WTC11 (cell line): ENCODE results near the gene LHX3. TPM values are rescaled to one million over a fixed set of nuclear protein-coding genes. Genes with fewer than 3 reads are reported as not detected.

Experiments
- ATAC-seq: fragments of 200-7000 bp; cut with Tn5 transposase; 2 replicates; pipeline ENCODE4 v1.10.0; 2021; ENCODE audit warnings: mild to moderate bottlenecking, moderate library complexity
- CTCF ChIA-PET: fragments of 300-600 bp; sonication (Branson Sonifier 250); formaldehyde crosslinking; loops from one replicate; lab custom pipeline; 2021; ENCODE audit warnings: antibody characterized with exemption; lab: Charles Lee
- POLR2A ChIA-PET: fragments of 350-600 bp; sonication (Branson Sonifier 250); formaldehyde crosslinking; loops from one replicate; lab custom pipeline; 2021; ENCODE audit warnings: antibody characterized with exemption; lab: Charles Lee
- DNase-seq: peaks from one replicate; pipeline ENCODE4 v3.0.0; 2021; ENCODE audit warnings: low spot score
- H3K27ac Mint-ChIP-seq: 2 replicates; pipeline ENCODE4 v1.8.0; 2021; ENCODE audit warnings: mixed read lengths
- H3K27me3 Mint-ChIP-seq: 2 replicates; pipeline ENCODE4 v1.8.0; 2021; ENCODE audit warnings: low read depth, mild to moderate bottlenecking, moderate library complexity, mixed read lengths
- H3K36me3 Mint-ChIP-seq: 2 replicates; pipeline ENCODE4 v1.8.0; 2021; ENCODE audit warnings: mixed read lengths
- H3K4me1 Mint-ChIP-seq: 2 replicates; pipeline ENCODE4 v1.8.0; 2022; ENCODE audit warnings: mixed read lengths
- H3K4me3 Mint-ChIP-seq: 2 replicates; pipeline ENCODE4 v1.8.0; 2021; ENCODE audit warnings: mild to moderate bottlenecking, moderate library complexity, mixed read lengths
- H3K9me3 Mint-ChIP-seq: 2 replicates; pipeline ENCODE4 v1.8.0; 2021; ENCODE audit warnings: mixed read lengths
- ARID4B ChIP-seq: sonication (generic); formaldehyde crosslinking; IDR thresholded peaks from 2 replicates; pipeline ENCODE4 v1.8.0; 2023; ENCODE audit warnings: missing genetic modification reagents, mild to moderate bottlenecking, borderline replicate concordance
- ATF1 ChIP-seq: sonication (generic); formaldehyde crosslinking; IDR thresholded peaks from 2 replicates; pipeline ENCODE4 v1.8.1; 2023; ENCODE audit warnings: mild to moderate bottlenecking, moderate library complexity, missing genetic modification reagents
- CBFB ChIP-seq: sonication (generic); formaldehyde crosslinking; IDR thresholded peaks from 2 replicates; pipeline ENCODE4 v1.8.1; 2022; ENCODE audit warnings: mild to moderate bottlenecking, low read depth, missing genetic modification reagents
- CREM ChIP-seq: sonication (generic); formaldehyde crosslinking; IDR thresholded peaks from 2 replicates; pipeline ENCODE4 v1.8.1; 2022; ENCODE audit warnings: mild to moderate bottlenecking, missing genetic modification reagents, moderate library complexity
- E2F4 ChIP-seq: sonication (generic); formaldehyde crosslinking; IDR thresholded peaks from 2 replicates; pipeline ENCODE4 v1.8.1; 2022; ENCODE audit warnings: low read depth, mild to moderate bottlenecking, moderate library complexity, missing genetic modification reagents, borderline replicate concordance
- FOXJ3 ChIP-seq: sonication (generic); formaldehyde crosslinking; IDR thresholded peaks from 2 replicates; pipeline ENCODE4 v1.9.0; 2021; ENCODE audit warnings: missing genetic modification reagents, mild to moderate bottlenecking, borderline replicate concordance
- FOXK1 ChIP-seq: sonication (generic); formaldehyde crosslinking; IDR thresholded peaks from 2 replicates; pipeline ENCODE4 v1.8.0; 2022; ENCODE audit warnings: mild to moderate bottlenecking, moderate library complexity, missing genetic modification reagents
- FOXP1 ChIP-seq: sonication (generic); formaldehyde crosslinking; IDR thresholded peaks from 2 replicates; pipeline ENCODE4 v1.8.0; 2022; ENCODE audit warnings: missing genetic modification reagents, mild to moderate bottlenecking, moderate library complexity, borderline replicate concordance
- KAT7 ChIP-seq: sonication (generic); formaldehyde crosslinking; IDR thresholded peaks from 2 replicates; pipeline ENCODE4 v1.8.1; 2023; ENCODE audit warnings: missing genetic modification reagents, mild to moderate bottlenecking, borderline replicate concordance
- NR1H2 ChIP-seq: sonication (generic); formaldehyde crosslinking; IDR thresholded peaks from 2 replicates; pipeline ENCODE4 v1.9.0; 2021; ENCODE audit warnings: mild to moderate bottlenecking, moderate library complexity, missing genetic modification reagents
- PRRX2 ChIP-seq: fragments of 250-450 bp; sonication (Bioruptor Pico); IDR thresholded peaks from 2 replicates; pipeline ENCODE4 v1.8.0; 2021; ENCODE audit warnings: mild to moderate bottlenecking
- SMAD3 ChIP-seq: sonication (generic); formaldehyde crosslinking; IDR thresholded peaks from 2 replicates; pipeline ENCODE4 v1.8.0; 2022; ENCODE audit warnings: missing genetic modification reagents, mild to moderate bottlenecking, borderline replicate concordance
- SMAD4 ChIP-seq: sonication (generic); formaldehyde crosslinking; IDR thresholded peaks from 2 replicates; pipeline ENCODE4 v1.8.0; 2022; ENCODE audit warnings: mild to moderate bottlenecking, missing genetic modification reagents
- SP1 ChIP-seq: sonication (generic); formaldehyde crosslinking; conservative IDR thresholded peaks from 2 replicates; pipeline ENCODE4 v1.8.1; 2022; ENCODE audit warnings: missing genetic modification reagents
- TEAD1 ChIP-seq: sonication (generic); formaldehyde crosslinking; IDR thresholded peaks from 2 replicates; pipeline ENCODE4 v1.8.0; 2022; ENCODE audit warnings: mild to moderate bottlenecking, missing genetic modification reagents
- TP53 ChIP-seq: sonication (generic); formaldehyde crosslinking; IDR thresholded peaks from 2 replicates; pipeline ENCODE4 v1.8.1; 2023; ENCODE audit warnings: mild to moderate bottlenecking, missing genetic modification reagents
- USF1 ChIP-seq: sonication (generic); formaldehyde crosslinking; IDR thresholded peaks from 2 replicates; pipeline ENCODE4 v1.8.0; 2022; ENCODE audit warnings: mild to moderate bottlenecking, missing genetic modification reagents
- ZNF138 ChIP-seq: sonication (generic); formaldehyde crosslinking; conservative IDR thresholded peaks from 2 replicates; pipeline ENCODE4 v1.8.1; 2022; ENCODE audit warnings: mild to moderate bottlenecking, moderate library complexity, missing genetic modification reagents
- ZNF219 ChIP-seq: sonication (generic); formaldehyde crosslinking; IDR thresholded peaks from 2 replicates; pipeline ENCODE4 v1.8.0; 2023; ENCODE audit warnings: missing genetic modification reagents, mild to moderate bottlenecking, borderline replicate concordance
- ZNF671 ChIP-seq: fragments of 250-450 bp; sonication (Bioruptor Pico); IDR thresholded peaks from 2 replicates; pipeline ENCODE4 v1.8.0; 2021; ENCODE audit warnings: mild to moderate bottlenecking
- total RNA-seq: library from RNA; stranded (reverse); gene quantifications from 3 replicates; pipeline ENCODE4 v1.2.3, GENCODE V29; 2021
- TF ChIP-seq, protein P1 (sequence below): sonication (generic); formaldehyde crosslinking; IDR thresholded peaks from 2 replicates; pipeline ENCODE4 v1.8.1; 2022; ENCODE audit warnings: low read depth, missing genetic modification reagents, borderline replicate concordance
- TF ChIP-seq, protein P2 (sequence below): sonication (generic); formaldehyde crosslinking; IDR thresholded peaks from 2 replicates; pipeline ENCODE4 v1.8.1; 2022; ENCODE audit warnings: missing genetic modification reagents, borderline replicate concordance
- TF ChIP-seq, protein P3 (sequence below): sonication (generic); formaldehyde crosslinking; IDR thresholded peaks from 2 replicates; pipeline ENCODE4 v1.8.1; 2022; ENCODE audit warnings: mild to moderate bottlenecking, missing genetic modification reagents, moderate library complexity, borderline replicate concordance
- TF ChIP-seq, protein P4 (sequence below): sonication (generic); formaldehyde crosslinking; conservative IDR thresholded peaks from 2 replicates; pipeline ENCODE4 v1.8.1; 2022; ENCODE audit warnings: mild to moderate bottlenecking, missing genetic modification reagents

Gene LHX3
- total RNA-seq, 1 experiment from 2014 or later, result not detected

- no peak for ATAC-seq
- DNase-seq, result no peak
- ChIA-PET POLR2A (no interaction called here), CTCF (interaction anchor here (0.6 to 1.9 kb wide), 3 partner anchors 38 to 428 kb away, joined by 4 to 7 read pairs (median 5); partner anchors contain the start of gene UBAC1)
- no peak for TF ChIP-seq TEAD1 (CRISPR knock-in tag)
- TF ChIP-seq FOXP1 (CRISPR knock-in tag), result no peak
- no peak for TF ChIP-seq TP53 (CRISPR knock-in tag)
- TF ChIP-seq KAT7, result no peak
- TF ChIP-seq PRRX2, result no peak
- TF ChIP-seq, protein P1, sequence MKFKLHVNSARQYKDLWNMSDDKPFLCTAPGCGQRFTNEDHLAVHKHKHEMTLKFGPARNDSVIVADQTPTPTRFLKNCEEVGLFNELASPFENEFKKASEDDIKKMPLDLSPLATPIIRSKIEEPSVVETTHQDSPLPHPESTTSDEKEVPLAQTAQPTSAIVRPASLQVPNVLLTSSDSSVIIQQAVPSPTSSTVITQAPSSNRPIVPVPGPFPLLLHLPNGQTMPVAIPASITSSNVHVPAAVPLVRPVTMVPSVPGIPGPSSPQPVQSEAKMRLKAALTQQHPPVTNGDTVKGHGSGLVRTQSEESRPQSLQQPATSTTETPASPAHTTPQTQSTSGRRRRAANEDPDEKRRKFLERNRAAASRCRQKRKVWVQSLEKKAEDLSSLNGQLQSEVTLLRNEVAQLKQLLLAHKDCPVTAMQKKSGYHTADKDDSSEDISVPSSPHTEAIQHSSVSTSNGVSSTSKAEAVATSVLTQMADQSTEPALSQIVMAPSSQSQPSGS (CRISPR knock-in tag), result no peak
- no peak for TF ChIP-seq SMAD4 (CRISPR knock-in tag)
- TF ChIP-seq CREM (CRISPR knock-in tag), result no peak
- no peak for TF ChIP-seq CBFB (CRISPR knock-in tag)
- TF ChIP-seq, protein P2, sequence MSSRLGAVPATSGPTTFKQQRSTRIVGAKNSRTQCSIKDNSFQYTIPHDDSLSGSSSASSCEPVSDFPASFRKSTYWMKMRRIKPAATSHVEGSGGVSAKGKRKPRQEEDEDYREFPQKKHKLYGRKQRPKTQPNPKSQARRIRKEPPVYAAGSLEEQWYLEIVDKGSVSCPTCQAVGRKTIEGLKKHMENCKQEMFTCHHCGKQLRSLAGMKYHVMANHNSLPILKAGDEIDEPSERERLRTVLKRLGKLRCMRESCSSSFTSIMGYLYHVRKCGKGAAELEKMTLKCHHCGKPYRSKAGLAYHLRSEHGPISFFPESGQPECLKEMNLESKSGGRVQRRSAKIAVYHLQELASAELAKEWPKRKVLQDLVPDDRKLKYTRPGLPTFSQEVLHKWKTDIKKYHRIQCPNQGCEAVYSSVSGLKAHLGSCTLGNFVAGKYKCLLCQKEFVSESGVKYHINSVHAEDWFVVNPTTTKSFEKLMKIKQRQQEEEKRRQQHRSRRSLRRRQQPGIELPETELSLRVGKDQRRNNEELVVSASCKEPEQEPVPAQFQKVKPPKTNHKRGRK, result no peak
- TF ChIP-seq, protein P3, sequence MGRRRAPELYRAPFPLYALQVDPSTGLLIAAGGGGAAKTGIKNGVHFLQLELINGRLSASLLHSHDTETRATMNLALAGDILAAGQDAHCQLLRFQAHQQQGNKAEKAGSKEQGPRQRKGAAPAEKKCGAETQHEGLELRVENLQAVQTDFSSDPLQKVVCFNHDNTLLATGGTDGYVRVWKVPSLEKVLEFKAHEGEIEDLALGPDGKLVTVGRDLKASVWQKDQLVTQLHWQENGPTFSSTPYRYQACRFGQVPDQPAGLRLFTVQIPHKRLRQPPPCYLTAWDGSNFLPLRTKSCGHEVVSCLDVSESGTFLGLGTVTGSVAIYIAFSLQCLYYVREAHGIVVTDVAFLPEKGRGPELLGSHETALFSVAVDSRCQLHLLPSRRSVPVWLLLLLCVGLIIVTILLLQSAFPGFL (CRISPR knock-in tag), result no peak
- TF ChIP-seq, protein P4, sequence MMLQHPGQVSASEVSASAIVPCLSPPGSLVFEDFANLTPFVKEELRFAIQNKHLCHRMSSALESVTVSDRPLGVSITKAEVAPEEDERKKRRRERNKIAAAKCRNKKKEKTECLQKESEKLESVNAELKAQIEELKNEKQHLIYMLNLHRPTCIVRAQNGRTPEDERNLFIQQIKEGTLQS (CRISPR knock-in tag), result no peak
- TF ChIP-seq E2F4 (CRISPR knock-in tag), result no peak
- TF ChIP-seq ZNF138 (CRISPR knock-in tag), result no peak
- no peak for TF ChIP-seq ZNF671 (CRISPR knock-in tag)
- peaks cover 27% of the 10 kb centered on the region for H3K27me3 Mint-ChIP-seq
- H3K4me1 Mint-ChIP-seq, result no peaks in the 10 kb centered on the region
- H3K27ac Mint-ChIP-seq, result no peak overlapping the region
- H3K4me3 Mint-ChIP-seq, result no peak overlapping the region
- H3K9me3 Mint-ChIP-seq, result 0 out of 2 replicates have a peak, but pooled peaks cover 1% of the 10 kb centered on the region
- H3K36me3 Mint-ChIP-seq, result peaks cover 24% of the 10 kb centered on the region
These were observed 3.7 kb upstream of the LHX3 start for GRCh38 chr9:136208675-136209074.

DNA sequence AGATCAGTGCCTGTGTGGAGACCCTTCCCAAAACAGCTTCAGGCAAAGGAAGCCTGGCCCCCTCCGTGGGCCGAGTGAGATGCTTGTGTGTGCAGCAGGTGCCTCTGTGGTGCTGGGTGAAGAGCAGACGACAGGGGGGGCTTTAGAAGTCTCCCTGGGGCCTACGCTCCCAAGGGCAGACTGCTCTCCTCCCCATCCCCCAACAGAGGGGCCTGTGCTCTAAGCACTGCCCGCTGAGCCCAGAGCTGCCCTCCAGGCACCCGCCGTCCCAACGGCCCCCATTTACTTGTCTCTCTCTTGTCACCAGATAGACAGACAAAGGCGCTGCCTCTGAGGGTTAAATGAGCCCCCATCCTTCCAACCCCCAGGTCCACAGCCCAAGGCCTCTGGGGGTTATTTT lies 2.7 kb upstream of the LHX3 start:
- DNase-seq (no peak), ATAC-seq (no peak)
- Mint-ChIP-seq H3K4me3 (no peak overlapping the region), H3K36me3 (peaks cover 13% of the 10 kb centered on the region; the same call in 1 of the 2 replicates), H3K27me3 (peaks cover 38% of the 10 kb centered on the region), H3K27ac (no peak overlapping the region), H3K4me1 (no peaks in the 10 kb centered on the region), H3K9me3 (no peaks in the 10 kb centered on the region)
- ChIA-PET CTCF (interaction anchor here (0.6 to 1.9 kb wide), 3 partner anchors 9 to 60 kb away, joined by 3 to 8 read pairs (median 4); no protein-coding TSS in a partner anchor), POLR2A (no interaction called here)
- TF ChIP-seq USF1 (CRISPR knock-in tag) (no peak), ZNF219 (CRISPR knock-in tag) (no peak), ARID4B (CRISPR knock-in tag) (no peak), CREM (CRISPR knock-in tag) (no peak), ATF1 (no peak), FOXK1 (no peak), FOXJ3 (CRISPR knock-in tag) (no peak), SMAD3 (CRISPR knock-in tag) (no peak), SP1 (CRISPR knock-in tag) (no peak), NR1H2 (CRISPR knock-in tag) (no peak)
